Renal cortical epithelial cell (primary cell): ENCODE data around the gene KIRREL3. TPM values are rescaled to one million over a fixed set of nuclear protein-coding genes. Genes with fewer than 3 reads are reported as not detected.
"Not testable (repeated sequence)": the region's sequence is repeated elsewhere in the genome, so short reads cannot be mapped to it uniquely, and the experiment has no call there.

ENCODE experiments used
- DNase-seq: peaks from one replicate; pipeline ENCODE4 v3.0.0-alpha.2; 2011; ENCODE audit warnings: low read depth
- total RNA-seq: library from RNA; depleted of rRNA; stranded (reverse); fragments of >200 nt; gene quantifications from 2 replicates; pipeline ENCODE4 v1.2.3, GENCODE V29; 2014

KIRREL3 gene
- total RNA-seq, 1 donor from 2014 or later: 0.10 TPM

GRCh38 chr11:126384449-126385070 lies 616.0 kb downstream of the KIRREL3 start:
- no peak for DNase-seq

- DNase-seq: no peak
Observed at GRCh38 chr11:126383339-126384335, 616.9 kb downstream of the KIRREL3 start.

DNA sequence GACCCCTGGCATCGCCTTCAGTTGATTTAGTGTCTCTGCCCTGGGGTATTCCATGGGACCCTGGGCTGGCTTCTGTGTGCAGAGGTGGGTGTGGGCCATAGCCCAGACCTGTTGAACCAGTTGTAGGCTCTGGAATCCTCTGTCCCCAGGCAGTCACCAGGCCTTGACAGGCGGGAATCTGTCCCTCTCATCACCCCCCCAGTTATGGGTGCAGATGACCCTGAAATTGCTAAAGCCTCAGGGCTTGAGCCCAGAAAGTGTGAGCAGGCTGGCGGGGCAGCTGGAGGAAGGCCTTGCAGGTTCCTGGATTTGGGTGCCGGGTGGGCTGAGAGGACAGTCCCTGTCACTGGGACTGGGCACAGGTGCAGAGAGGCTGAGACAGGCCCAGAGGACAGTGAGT lies 617.9 kb downstream of the KIRREL3 start:
- not testable (repeated sequence) for DNase-seq

DNA sequence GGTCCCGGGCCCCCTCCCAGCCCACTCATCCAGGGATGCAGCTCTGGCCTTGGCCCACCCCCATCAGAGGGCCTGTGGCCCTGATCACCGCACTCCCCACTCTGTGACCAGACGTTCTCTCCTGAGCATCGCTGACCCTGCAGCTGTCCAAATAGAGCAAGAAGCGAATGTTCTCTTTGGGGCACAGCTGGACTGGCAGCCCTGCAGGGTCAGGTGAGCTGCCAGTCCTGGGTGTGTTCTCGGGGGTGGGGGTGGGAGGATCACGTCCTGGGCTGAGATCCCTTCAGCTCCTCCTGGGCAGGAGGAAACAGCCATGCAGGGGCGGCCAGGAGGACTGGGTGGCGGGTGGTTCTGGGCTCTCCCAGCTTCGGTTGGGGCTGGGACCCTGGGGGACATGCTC lies 618.6 kb downstream of the KIRREL3 start:
- not testable (repeated sequence) for DNase-seq

GRCh38 chr11:126380909-126381308 lies 619.7 kb downstream of the KIRREL3 start:
- DNase-seq: no peak

DNA sequence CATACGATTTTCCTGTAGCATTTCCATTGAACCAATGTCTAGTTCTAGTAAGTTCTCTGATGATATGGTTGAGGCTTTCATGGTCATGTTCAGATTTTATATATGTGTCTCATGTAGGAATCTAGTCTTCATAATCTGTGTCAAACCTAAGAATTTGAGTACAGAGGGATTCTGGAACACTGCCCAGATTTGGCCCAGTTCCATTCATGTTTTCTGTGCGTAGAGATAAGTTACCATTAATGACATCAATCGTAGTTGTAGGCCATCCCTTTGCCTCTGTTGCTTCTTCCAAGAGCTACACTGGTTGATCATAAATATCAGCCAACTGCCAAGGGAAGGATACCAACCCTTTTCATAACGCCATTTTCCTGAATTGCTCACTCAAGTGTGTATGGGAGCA lies 621.8 kb downstream of the KIRREL3 start:
- no peak for DNase-seq

- peak; percentile 21 for DNase-seq
Observed at GRCh38 chr11:126375726-126376125, 624.8 kb downstream of the KIRREL3 start.

- DNase-seq: not testable (repeated sequence)
Observed at GRCh38 chr11:126374562-126375300, 625.8 kb downstream of the KIRREL3 start.

DNA sequence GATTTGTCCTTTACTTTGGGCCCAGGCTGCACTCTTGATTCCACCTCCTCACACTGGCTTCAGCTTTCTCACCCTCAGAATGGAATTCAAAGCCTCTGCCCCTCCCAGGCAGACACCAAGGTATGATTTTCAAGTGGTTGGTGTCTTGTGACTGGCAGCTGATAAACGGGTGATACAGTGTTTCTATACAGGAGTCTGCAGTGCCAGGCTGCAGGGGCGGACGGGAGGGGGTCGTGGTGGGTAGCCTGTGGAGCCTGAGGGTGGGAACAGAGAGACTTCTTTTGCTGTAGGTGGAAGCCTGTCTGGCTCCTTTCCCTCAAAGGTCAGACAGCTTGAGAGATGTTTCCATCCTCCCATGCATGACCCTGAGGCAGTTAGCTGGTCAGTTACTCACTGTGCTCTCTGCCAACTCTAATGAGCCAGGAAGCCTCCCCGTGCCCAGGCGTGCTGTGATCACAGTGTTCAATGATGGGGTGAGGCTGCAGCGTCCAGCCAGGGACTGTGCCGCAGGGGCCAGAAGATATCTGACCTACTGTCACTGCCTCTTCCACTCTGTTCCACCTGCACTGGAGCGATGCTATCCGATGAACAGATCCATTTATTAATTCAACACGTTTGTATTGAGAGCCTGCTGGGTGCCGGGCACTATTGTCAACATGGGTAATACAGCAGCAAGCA lies 627.0 kb downstream of the KIRREL3 start:
- peak; percentile 39 for DNase-seq
